CD4-positive, alpha-beta T cell treated with Interleukin-15 for 1 hour (primary cell): ENCODE measurements around the gene COL9A3.

Source experiments
- DNase-seq: peaks from one replicate; pipeline ENCODE4 v3.0.0-alpha.2; 2020

COL9A3 gene

DNA sequence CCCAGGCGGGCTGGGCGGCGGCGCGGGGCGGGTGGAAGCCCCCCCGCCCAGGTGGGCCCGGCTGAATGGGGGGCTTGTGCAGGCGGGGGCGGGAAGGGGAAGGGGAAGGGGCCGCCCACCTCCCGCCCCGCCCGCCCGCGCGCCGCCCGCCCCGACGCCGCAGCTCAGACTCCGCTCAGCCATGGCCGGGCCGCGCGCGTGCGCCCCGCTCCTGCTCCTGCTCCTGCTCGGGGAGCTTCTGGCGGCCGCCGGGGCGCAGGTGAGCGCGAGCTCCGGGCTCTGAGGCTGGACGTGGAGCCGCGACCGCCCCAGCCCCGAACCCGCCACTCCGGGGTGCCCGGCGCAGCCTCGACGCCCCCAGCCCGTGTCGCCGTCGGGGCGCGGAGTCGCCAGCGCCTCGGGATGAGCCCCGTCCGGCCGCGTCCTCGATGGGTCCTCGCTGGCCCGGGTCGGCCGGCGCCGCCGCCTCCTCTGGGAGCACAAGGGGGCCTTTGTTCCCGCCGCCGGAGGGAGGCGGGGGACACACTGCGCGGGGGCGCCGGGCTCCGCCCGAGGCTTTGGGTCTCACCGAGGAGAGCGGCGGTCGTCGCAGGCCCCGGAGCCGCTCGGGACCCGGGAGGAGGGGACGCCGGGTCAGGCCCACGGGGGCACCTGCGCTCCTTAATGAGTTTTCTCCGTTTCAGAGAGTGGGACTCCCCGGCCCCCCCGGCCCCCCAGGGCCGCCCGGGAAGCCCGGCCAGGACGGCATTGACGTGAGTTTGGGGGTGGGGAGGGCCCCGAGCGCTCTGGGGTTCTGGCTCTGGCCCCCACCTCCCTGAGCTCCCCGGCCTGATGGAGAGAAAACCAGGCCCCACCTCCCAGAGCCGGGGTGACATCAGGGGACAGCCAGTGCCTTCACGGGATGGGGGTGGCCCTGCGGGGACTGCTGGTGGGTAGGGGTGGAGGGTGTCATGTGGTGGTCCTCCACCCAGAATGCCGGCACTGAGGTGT lies at the start of gene COL9A3:
Gene COL9A3 (plus strand): TSS at position 167 of the 990 bp plus-strand sequence. CDS start 15 bp downstream, at position 182.
- no peak for DNase-seq

DNA sequence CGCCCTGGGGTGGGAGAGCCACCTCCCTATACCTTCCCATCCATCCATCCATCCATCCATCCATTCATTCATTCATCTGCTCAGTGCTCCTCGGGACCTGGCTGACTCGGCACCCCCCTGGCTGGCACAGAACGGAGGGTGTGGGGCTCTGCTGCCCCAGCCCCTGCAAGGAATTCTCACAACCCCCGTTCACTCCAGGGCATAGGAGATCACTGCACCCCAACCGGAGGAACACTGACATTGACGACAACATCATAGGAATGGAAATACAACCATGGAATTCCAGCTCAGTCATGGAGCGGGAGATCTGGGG lies 48.7 kb upstream of the COL9A3 start:
- DNase-seq = no peak

DNA sequence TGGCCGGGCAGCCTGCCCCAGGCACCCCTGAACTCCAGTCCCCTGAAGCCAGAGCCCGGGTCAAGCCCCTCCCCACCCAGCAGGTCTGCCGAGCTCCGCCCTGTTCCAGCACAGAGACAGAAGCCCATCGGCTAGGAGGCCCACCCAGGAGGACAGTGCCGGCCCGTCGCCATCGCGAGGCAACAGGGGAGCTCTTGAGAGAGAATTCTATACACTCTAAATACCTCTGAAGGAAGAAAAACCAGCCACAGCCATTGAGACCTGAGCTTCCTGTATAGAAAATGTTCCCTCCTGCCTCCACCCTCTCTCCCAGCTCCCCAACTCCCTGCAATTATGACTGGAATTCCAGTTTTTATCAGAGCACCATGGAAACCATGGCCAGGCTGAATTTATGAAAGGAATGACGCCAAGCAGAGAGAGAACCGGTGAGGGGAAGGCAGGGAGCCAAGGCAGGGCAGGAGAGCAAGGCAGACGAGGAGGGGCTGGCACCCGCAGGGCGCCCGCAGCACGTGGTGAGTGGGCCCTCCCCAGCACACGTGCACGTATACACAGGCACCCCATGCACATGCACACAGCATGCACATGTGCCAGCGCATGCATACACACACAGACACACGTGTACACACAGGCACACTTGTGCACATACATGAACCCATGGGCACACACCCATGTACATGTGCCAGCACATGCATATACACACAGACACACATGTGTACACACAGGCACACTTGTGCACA lies 48.1 kb upstream of the COL9A3 start:
- DNase-seq = peak; percentile 2

DNA sequence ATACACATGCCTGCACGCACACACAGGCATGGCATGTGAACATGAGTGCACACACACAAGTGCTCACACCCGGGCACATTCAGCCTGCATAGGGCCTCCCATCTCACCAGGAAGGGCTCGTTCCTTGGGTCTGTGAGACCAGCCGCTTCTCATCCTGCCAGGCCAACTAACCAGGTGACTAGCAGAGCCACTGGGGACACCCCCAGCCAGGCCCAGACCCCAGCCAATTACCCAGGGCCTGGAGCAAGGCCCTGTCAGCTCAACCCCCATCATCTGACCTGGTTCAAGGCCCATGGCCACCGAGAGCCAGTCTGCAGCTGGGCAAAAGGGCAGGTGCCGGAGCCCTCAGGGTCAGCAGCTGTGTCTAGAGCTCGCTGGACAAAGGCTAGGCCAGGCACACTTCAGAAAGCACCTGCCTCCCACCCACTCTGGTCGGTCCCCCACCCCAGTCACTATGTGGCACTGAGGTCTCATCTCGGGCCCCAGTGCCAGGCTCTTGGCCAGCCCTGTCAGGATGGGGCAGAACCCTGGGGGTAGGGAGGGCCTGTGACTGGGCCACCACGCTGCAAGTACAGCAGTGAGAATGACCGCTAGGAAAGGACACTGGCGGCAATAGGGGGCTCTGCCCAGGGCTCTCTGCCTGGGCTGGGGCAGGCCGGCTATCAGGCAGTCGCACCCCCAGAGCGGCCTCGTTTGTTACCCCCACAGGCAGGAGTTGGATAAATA lies 47.3 kb upstream of the COL9A3 start:
- DNase-seq = peak; percentile 16

DNA sequence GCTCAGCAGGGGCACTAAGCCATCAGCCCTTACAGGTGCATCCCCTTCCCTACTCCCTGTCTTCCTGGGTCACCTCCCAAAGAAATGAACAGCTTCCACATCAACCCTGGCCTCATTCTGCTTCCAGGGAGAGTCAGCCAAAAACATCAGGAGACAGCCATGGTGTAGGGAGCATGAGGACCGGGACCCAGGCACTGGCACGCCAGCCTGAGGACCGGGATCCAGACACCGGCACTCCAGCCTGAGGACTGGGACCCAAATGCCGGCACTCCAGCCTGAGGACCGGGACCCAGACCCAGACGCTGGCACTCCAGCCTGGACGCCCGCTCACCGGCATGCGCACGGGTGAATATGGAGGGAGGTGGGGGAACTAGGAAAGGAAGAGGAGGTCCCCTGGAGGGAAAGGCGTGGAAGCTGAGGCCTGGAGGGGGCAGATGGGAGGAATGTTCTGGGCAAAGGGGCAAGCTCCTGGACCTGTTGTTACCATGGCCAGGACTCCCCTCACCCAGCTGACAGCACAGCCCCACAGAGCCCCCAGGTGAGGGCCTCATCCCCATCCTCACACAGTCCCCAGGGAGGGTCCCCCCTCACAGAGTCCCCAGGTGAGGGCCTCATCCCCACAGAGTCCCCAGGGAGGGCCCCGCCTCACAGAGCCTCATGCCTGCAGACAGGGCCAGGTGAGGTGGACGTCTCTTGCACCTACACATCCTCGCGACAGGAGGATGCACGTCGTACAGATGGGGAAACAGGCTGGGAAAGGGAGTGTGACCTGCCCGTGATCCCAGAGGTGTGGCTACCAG lies 46.5 kb upstream of the COL9A3 start:
- peak; percentile 5 for DNase-seq

DNA sequence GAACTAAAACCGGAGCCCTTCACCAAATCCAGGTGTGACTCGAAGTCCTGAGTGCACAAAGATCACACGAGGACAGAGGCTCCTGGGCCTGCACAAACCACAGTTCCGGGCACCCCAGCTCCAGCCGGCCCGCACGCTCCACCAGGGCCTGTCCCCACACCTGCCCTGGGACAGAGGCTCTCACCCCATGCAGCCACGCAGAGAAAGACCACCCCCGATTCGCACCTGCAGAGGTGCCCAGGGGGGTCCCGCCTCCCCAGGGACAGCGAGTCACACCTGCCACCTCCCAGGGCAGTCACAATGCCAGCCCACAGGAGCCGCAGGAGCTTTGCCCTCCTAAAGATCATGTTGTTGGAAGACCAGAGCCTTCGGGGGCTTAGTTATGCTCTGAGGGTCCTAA lies 45.9 kb upstream of the COL9A3 start:
- no peak for DNase-seq

DNA sequence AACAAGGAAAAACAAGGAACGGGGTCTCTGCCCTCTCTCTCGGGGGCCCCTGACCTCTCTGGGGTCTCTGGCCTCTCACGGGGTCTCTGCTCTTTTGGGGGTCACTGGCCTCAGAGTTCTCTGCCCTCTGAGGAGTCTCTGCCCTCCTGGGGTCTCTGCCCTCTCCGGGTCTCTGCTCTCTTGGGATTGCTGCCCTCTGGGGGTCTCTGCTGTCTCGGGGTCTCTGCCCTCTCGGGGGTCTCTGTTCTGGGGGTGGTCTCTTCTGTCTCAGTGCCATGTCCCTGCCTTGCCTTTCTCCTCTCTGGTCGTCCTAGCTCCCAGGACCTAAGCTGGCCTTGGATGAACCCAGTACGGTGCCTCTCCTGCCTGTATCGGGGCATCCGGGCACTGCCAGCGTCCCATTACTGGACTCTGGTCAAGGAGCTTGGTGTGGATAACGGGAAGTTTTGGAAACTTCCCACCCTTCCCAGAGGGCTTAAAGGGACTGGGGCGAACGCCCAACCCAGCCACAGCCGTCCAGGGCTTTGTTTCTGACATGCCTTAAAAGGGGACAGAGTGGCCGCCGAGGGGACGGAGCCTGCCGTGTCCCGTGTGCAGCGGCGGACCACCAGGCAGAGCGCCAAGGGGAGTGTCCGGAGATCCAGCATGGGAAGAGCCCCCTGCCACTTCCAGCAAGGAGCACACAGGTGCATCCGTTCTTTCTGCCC lies 45.3 kb upstream of the COL9A3 start:
- DNase-seq = peak; percentile 10

DNA sequence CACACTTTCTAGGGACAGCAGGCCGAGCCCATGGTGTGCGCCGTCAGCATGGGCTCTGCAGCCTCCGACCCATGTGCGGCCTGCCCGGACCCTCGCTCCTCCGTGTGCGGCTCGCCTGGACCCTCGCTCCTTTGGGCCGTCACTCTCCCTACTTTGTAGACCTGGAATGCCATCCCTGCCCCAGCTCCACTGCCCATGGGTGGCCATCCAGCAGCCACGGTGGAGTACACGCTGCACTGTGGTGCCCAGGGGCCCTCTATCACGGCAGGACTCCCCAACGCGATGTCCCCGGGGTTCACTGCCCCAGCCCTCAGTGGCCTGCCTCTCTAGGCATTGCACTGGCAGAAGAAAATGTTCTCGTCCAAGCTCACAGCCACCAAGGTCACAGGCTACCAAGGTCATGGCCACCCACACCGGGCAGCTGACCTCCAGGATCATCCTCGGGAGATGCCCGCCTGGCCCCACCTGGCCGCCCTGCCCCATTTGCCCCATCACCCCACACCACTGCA lies 44.7 kb upstream of the COL9A3 start:
- no peak for DNase-seq

DNA sequence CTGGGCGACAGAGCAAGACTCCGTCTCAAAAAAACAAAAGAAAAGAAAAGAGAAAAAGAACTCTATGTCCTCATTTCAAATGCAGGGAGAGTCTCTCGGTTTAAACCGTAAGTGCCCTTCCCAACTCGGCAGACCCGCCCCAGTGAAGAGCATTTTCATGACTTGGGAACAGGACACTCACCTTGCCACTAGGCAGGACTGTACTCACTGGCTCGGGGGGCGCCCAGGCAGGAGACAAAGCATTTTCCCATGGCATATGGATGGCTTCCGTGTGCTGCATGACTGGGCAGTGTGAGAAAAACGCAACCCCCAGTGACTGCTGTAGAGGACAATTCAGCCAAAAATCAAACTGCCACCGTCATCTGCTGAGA lies 44.2 kb upstream of the COL9A3 start:
- no peak for DNase-seq

DNA sequence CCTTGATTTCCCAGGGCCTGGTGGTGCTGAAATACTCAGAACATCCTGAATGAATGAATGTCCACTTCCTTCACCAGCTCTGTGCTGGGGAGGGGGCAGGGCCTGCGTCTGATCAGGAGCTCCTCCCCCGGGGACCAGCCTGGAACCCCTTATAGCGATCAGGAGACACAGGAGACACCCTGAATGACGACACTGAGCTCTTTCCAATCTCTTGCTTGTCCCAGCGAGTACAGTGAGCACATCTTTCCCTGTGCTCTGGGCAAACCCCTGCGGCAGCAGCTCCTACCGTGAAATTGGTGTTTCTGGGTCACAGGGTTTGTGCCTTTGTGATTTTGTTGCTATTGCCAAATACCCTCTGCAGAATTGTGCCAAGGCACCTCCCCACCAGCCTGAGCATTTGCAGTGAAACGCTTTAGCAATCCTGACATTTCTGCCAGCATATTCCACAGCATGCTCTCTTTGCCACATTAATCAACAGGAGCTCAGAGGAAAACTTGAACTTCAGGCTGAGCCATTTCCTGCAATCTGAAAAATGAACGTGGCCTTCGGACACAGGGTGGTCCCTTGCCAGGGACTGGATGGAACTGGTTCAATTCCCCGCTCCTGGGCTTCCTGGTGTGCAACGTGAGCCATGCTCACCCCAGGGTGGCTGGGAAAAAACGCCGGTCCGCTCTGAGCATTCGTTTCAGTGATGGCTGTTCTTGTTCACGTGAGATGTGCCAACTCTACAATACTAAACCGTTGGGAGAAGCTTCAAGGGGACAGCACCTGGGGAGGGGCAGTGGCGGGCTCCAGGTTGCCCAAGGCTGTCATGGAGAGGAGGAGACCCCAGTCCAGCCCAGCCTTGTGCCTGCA lies 43.6 kb upstream of the COL9A3 start:
- no peak for DNase-seq

DNA sequence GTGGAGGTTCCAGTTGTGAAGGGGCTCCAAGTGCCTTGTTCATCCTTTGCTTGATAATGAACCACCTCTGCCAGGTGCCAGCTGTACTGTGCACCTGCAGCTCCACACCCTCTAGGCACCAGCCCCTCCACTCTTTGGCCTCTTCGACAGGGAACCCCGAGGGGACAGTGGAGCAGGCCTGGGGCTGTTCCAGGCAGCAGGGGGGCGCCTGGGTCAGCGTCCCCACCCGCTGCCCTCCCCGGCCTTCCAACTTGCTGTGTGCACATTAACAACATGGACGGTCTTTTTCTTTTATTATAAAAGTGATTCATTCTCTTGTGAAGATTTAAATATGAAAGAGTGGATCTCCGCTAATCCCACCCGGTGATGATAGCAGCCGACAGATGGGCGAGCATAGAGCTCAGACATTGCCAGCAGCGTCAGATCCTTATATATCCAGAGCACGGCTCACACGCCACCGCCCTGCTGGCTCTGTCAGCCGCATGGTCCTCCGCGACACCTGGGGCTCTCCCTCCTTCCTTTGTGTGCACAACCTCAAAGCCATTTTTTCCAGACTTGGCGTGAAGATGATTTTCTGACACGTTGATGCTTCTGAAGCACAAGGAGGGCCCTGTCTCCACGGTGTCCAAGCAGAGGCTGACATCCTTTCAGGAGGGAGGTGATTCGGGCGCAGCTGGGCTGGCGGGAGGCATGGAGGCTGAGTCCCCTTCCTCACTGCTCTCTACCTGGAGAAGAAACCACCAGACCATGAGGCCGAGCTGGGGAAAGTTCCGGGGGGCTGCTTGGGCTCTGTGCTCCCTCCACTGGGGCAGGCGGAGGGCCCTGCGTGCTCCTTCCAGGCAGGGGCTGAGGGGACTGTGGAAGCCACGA lies 42.8 kb upstream of the COL9A3 start:
- no peak for DNase-seq

DNA sequence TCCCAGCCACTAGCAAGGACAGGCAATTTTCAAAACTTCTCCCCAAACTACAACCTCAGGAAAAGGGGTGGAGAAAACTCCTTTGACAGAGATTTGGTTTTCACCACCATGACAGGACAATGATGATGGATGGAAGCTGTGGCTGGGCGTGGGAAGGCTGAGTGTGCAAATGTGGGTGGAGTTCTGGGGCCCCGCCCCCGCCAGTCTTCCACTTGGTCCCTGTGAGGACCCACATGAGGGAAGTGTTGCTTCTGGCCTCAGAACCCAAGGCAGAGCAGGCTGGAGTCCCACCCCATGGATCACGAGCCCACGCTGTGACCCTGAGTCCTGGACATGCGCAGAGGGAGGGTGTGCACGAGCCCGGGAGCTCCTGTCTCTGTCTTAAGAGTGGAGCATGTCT lies 42.1 kb upstream of the COL9A3 start:
- peak; percentile 28 for DNase-seq

DNA sequence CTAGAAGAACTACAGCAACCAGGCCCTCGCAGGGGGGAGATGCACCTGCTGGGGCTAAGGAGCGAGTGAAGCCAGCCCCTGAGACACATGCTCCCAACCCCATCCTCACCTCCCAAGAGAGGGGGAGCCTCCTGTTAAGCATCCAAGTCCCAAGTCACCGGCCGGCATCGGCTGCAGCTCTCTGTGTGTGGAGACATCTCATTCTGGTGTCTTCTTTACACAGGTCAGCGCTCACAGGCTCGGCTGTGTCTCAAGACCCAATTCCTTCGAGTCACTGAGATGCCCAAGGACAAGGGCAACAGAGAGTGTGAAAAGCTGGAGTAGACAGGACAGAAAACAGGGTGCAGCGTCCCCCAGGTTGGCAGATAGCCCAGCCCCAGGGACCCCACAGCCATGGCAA lies 41.6 kb upstream of the COL9A3 start:
- DNase-seq = no peak

DNA sequence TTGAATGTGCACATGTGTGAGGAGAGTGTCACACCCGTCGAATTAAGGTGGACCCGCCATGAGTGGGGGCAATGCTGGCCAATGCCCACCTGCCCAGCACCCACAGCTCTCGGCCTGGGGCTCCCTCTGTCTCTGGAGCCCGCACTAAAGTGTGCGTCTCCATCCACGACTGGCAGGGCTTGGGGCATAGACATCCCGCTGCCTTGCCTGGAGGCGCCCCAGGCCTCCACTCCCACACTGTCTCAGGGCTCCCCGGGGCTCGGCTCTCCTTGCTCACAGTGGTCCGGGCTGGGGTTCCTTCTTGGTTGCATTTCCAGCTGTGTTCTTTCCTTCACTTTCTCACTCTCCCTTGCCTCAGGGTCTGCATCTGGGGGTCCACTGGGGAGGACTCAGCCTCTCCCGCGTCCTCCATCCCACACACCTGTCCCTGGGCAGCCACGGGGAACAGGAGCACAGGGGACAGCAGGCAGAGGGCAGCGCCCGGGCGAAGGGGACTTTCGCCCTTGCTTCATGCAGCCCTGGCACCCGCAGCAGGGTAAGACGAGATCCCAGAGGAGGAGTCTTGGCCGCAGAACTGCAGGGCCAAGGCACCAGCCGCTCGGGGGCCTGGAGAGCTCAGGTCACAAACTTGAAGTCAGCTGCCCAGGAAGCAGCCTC lies 40.7 kb upstream of the COL9A3 start:
- no peak for DNase-seq

DNA sequence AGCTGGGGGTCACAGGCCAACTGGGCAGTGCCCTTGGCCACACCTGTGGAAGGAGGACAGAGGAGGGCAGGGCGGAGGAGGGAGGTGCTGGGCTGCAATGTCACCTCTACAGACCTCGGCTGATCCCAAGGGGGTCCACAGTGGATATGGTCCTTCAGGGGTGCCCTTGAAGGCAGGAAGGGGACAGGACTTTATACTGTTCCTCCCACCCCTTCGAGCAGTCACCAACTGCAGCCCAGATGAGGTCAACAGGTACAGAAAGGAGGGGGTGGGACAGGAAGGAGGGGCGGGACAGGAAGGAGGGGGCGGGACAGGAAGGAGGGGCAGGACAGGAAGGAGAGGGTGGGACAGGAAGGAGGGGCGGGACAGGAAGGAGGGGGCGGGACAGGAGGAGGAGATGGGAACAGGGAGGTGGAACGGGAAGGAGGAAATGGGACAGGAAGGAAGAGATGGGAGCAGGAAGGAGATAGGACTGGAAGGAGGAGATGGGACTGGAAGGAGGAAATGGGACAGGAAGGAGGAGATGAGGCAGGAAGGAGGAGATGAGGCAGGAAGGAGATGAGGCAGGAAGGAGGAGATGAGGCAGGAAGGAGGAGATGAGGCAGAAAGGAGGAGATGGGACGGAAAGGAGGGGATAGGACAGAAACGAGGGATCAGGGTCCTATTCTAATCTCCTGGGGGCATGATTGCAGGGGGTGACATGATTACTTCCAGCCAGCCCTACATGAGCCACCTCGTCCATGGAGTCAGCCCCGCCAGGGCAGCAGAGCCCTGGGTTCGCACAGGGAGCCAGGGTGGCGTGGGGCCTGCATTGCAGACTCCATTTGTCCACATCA lies 39.9 kb upstream of the COL9A3 start:
- DNase-seq = peak; percentile 77

DNA sequence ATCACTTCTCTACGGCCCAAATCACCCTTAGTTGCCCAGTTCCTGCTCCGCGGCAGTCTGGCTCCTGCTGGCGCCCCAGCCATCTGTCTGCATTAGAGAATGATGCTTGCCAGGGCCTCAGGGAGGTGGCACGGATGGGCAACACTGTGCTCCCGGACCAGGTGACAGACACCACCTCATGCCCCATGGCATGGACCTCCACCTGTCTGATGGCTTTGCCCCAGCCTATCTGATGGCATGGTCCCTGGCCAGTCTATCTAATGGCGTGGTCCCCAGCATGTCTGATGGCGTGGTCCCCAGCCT lies 39.4 kb upstream of the COL9A3 start:
- no peak for DNase-seq

DNA sequence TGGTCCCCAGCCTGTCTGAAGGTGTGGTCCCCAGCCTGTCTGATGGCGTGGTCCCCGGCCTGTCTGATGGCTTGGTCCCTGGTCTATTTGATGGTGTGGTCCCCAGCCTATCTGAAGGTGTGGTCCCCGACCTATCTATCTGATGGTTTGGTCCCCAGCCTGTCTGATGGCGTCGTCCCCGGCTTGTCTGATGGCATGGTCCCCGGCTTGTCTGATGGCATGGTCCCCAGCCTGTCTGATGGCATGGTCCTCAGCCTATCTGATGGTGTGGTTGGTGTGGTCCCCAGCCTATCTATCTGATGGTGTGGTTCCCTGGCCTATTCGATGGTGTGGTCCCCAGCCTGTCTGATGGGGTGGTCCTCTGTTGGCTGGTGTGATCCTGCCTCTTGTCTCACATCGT lies 38.8 kb upstream of the COL9A3 start:
- no peak for DNase-seq

DNA sequence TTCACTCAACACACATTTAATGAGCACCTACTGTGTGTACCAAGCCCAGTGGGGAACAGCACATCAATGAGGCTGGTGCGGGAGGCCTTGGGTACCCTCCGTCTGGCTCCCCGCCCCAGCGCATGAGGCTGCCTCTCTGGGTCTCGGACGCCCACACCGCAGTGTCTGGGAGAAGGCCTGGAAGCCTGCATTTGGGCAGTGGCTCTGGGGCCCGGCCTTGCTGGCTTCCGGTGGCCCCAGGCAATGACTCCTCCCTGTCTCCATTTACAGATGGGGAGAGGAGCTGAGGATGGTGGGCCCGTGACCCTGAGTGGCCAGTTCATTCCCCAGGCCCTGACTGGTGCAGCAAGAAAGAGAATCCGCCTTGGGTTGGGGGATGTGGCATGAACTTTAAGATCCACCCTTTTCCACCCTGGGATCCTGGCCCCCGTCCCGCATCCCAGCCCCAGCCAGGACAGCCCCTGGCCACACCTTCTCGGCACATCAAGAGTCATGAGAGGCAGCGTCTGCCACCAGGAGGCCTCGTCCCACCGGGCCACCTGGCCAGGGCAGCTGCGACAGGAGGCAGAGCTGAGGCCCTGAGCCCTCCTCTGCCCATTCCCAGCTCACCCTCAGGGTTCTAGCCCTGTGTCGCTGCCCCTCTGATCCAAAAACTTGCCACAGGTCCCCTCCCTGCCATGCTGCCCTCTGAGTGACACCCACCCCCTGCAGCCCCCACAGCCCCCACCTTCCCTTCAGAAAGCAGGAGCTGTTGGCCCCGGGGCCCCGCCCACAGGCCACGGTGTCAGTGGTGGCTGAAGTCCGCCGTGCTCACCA lies 38.0 kb upstream of the COL9A3 start:
- no peak for DNase-seq
